ENCODE measurements around the gene TBL1Y. TPM values are rescaled to one million over a fixed set of nuclear protein-coding genes. Genes with fewer than 3 reads are reported as not detected.

Gene TBL1Y
- total and polyA plus RNA-seq, 2 of the 4 experiments (the other 2 are of a cell fraction) = not detected

DNA sequence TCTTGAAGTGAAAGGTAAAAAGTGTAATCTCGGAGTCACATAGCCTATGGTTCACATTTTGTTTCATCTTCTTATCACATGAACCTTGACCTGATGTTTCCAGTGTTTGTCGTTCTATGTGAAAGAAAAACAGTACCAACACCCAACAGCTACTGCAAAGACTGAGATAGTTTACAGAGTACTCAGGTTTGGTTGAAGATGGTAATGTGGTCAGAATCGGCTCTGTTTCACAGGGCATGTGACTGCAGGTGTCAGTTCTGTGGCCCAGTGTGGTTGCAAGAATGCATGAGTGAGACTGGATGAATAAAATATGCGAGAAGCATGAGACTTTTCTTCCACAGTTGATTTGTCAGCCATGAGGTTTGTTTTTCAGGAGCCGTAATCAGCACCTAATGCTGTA lies 130.2 kb downstream of the TBL1Y start:
- H3K4me1 ChIP-seq (ENCODE audit: control insufficient read depth, insufficient read depth, low read length) = no peaks in the 10 kb centered on the region
- no peaks in the 10 kb centered on the region for H3K79me1 ChIP-seq (ENCODE audit: low read depth in 1 of 2, low read length in 2 of 2)
- no peak overlapping the region for H3K4me3 ChIP-seq (ENCODE audit: insufficient read depth, low read depth, low read length)
- no peak overlapping the region for H2BK20ac ChIP-seq (ENCODE audit: low read depth, low read length)
- ATAC-seq (ENCODE audit: low read depth) (no peak), DNase-seq (no peak)
- no peak overlapping the region for H3K14ac ChIP-seq (replicated peaks; ENCODE audit: low read depth, low read length)
- BruUV-seq (replicated peaks) = no TSS peak
- H2BK15ac ChIP-seq (ENCODE audit: low read depth, low read length) = no peak overlapping the region
- H3K4me2 ChIP-seq (ENCODE audit: low read depth, low read length) = no peak overlapping the region
- dilution Hi-C loops (cut with HindIII; ENCODE audit: low sequenced_read_pairs, unreplicated experiment) = no loop called here
- H2AFZ ChIP-seq (replicated peaks; ENCODE audit: low read length, poor library complexity) = no peak overlapping the region
- intact Hi-C loops (cut with micrococcal nuclease) = no loop called here
- ChIA-PET CTCF (no interaction called here), POLR2A (ENCODE audit: unreplicated experiment) (no interaction called here)
- TF ChIP-seq, protein P1, sequence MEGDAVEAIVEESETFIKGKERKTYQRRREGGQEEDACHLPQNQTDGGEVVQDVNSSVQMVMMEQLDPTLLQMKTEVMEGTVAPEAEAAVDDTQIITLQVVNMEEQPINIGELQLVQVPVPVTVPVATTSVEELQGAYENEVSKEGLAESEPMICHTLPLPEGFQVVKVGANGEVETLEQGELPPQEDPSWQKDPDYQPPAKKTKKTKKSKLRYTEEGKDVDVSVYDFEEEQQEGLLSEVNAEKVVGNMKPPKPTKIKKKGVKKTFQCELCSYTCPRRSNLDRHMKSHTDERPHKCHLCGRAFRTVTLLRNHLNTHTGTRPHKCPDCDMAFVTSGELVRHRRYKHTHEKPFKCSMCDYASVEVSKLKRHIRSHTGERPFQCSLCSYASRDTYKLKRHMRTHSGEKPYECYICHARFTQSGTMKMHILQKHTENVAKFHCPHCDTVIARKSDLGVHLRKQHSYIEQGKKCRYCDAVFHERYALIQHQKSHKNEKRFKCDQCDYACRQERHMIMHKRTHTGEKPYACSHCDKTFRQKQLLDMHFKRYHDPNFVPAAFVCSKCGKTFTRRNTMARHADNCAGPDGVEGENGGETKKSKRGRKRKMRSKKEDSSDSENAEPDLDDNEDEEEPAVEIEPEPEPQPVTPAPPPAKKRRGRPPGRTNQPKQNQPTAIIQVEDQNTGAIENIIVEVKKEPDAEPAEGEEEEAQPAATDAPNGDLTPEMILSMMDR (conservative IDR thresholded peaks at IDR 0.05; ENCODE audit: low read depth, low read length) = no peak
- no peak for TF ChIP-seq RAD21 (IDR thresholded peaks at IDR 0.05; ENCODE audit: low read length)
- no peak for TF ChIP-seq CHD1 (IDR thresholded peaks at IDR 0.05; ENCODE audit: low read depth, low read length)
- TF ChIP-seq RFX5 (IDR thresholded peaks at IDR 0.05; ENCODE audit: low read depth, low read length) = no peak
- TF ChIP-seq RCOR1 (IDR thresholded peaks at IDR 0.05; ENCODE audit: insufficient replicate concordance, low read length) = no peak
- no peak for TF ChIP-seq MAZ (IDR thresholded peaks at IDR 0.05; ENCODE audit: borderline replicate concordance, low read depth, low read length)
- TF ChIP-seq BHLHE40 (IDR thresholded peaks at IDR 0.05; ENCODE audit: low read depth, low read length) = no peak
- TF ChIP-seq CEBPB (IDR thresholded peaks at IDR 0.05; ENCODE audit: low read depth, low read length) = no peak
- no peak for TF ChIP-seq ELK1 (IDR thresholded peaks at IDR 0.05; ENCODE audit: borderline replicate concordance, low read depth, low read length)
- no peak for TF ChIP-seq MAFK (IDR thresholded peaks at IDR 0.05; ENCODE audit: low read depth, low read length)
- TF ChIP-seq FOS (IDR thresholded peaks at IDR 0.05; ENCODE audit: low read depth, low read length) = no peak
- no peak for TF ChIP-seq SMC3 (IDR thresholded peaks at IDR 0.05; ENCODE audit: low read depth, low read length)
- TF ChIP-seq USF2 (IDR thresholded peaks at IDR 0.05; ENCODE audit: low read depth, low read length) = no peak
- TF ChIP-seq POLR2A (IDR thresholded peaks at IDR 0.05; ENCODE audit: low read depth, low read length) = no peak
- TF ChIP-seq MXI1 (IDR thresholded peaks at IDR 0.05; ENCODE audit: borderline replicate concordance, low read depth, low read length) = no peak
- TF ChIP-seq NFE2L2 (IDR thresholded peaks at IDR 0.05; ENCODE audit: low read depth, low read length) = no peak
- no peaks in the 10 kb centered on the region for H4K20me1 ChIP-seq (ENCODE audit: insufficient read depth, low read length)
- no peak overlapping the region for H2AK9ac ChIP-seq (replicated peaks; ENCODE audit: low read depth, low read length, poor library complexity)
- H3K56ac ChIP-seq (ENCODE audit: extremely low read depth, insufficient read depth, low read length) = no peak overlapping the region
- no peak overlapping the region for H3K18ac ChIP-seq (ENCODE audit: low read depth, low read length)
- no CpG with 5 or more reads among the region's 5 CpGs for WGBS, 2 experiments (ENCODE audit: extremely low coverage in 2 of 2, insufficient read length in 1 of 2)
- no peak overlapping the region for H2BK120ac ChIP-seq (ENCODE audit: low read depth, low read length)
- no peak overlapping the region for H4K5ac ChIP-seq (ENCODE audit: low read depth, low read length)
- in situ Hi-C loops (cut with MboI; ENCODE audit: low sequenced_read_pairs) = no loop called here
- no peak overlapping the region for H3K27ac ChIP-seq (ENCODE audit: insufficient read depth, low read length)
- no peak overlapping the region for H4K91ac ChIP-seq (ENCODE audit: insufficient read depth, low read depth, low read length)
- H3K36me3 ChIP-seq (ENCODE audit: control insufficient read depth, insufficient read depth, low read length) = no peaks in the 10 kb centered on the region
- H3K27me3 ChIP-seq (ENCODE audit: control insufficient read depth, insufficient read depth, low read length) = no peaks in the 10 kb centered on the region
- no peak overlapping the region for H4K8ac ChIP-seq (ENCODE audit: low read depth in 2 of 2, low read length in 2 of 2)
- no peak overlapping the region for H3K4ac ChIP-seq (ENCODE audit: low read depth, low read length)
- no peak overlapping the region for H2AK5ac ChIP-seq (ENCODE audit: low read depth, low read length)
- H3K9me3 ChIP-seq (ENCODE audit: control insufficient read depth, insufficient read depth, low read length) = no peaks in the 10 kb centered on the region
- H2BK5ac ChIP-seq (ENCODE audit: low read depth, low read length, poor library complexity, severe bottlenecking) = no peak overlapping the region
- no peak overlapping the region for H3K9ac ChIP-seq (ENCODE audit: low read depth, low read length)
- H3K9me1 ChIP-seq (ENCODE audit: insufficient read depth, low read length) = no peaks in the 10 kb centered on the region
- H3K23ac ChIP-seq (ENCODE audit: low read depth, low read length) = no peak overlapping the region

All from IMR-90 (cell line).